ENCODE measurements around the gene ZYX.
A peak's percentile ranks its signal among the peaks of the same experiment; 100 is the strongest.

The ZYX gene

GRCh38 chr7:143362131-143363015, 18.8 kb upstream of the ZYX start, which contains the start of gene FAM131B:
Gene FAM131B (minus strand): TSS chr7:143362713. CDS start chr7:143362603, 110 bp downstream.
- no peaks in the 10 kb centered on the region for H3K9me3 ChIP-seq (ENCODE audit: control insufficient read depth in 2 of 2, low read length in 2 of 2)
- no peak within 1 kb of the TSS for H3K27ac ChIP-seq (ENCODE audit: low read length)
- H3K27me3 ChIP-seq (ENCODE audit: control insufficient read depth in 1 of 2, insufficient read depth in 2 of 2, low read length in 2 of 2): peaks cover 21 to 35% of the 10 kb centered on the region in 2 donors
- H3K36me3 ChIP-seq (ENCODE audit: control insufficient read depth in 2 of 2, insufficient read depth in 2 of 2, low read length in 2 of 2): no peaks in the 10 kb centered on the region
- H3K4me3 ChIP-seq (ENCODE audit: low read length in 2 of 2): peak within 1 kb of the TSS; percentile 38 to 75
- no peak within 1 kb of the TSS for H3K9ac ChIP-seq (ENCODE audit: low read length in 2 of 2)
- H3K4me1 ChIP-seq (ENCODE audit: control insufficient read depth, insufficient read depth, low read length): peaks cover 8% of the 10 kb centered on the region

GRCh38 chr7:143363016-143363937, 17.9 kb upstream of the ZYX start:
- H3K27me3 ChIP-seq (ENCODE audit: control insufficient read depth in 1 of 2, insufficient read depth in 2 of 2, low read length in 2 of 2): peaks cover 21 to 35% of the 10 kb centered on the region in 2 donors
- no peaks in the 10 kb centered on the region for H3K9me3 ChIP-seq (ENCODE audit: control insufficient read depth in 2 of 2, low read length in 2 of 2)
- peak overlapping the region in 1 of 2 donors; percentile 44 for H3K4me3 ChIP-seq (ENCODE audit: low read length in 2 of 2)
- H3K4me1 ChIP-seq (ENCODE audit: control insufficient read depth, insufficient read depth, low read length): peaks cover 8% of the 10 kb centered on the region
- no peak overlapping the region for H3K9ac ChIP-seq (ENCODE audit: low read length in 2 of 2)
- H3K27ac ChIP-seq (ENCODE audit: low read length): no peak overlapping the region
- no peaks in the 10 kb centered on the region for H3K36me3 ChIP-seq (ENCODE audit: control insufficient read depth in 2 of 2, insufficient read depth in 2 of 2, low read length in 2 of 2)

GRCh38 chr7:143367972-143368371, 13.2 kb upstream of the ZYX start:
- no peak overlapping the region for H3K4me3 ChIP-seq (ENCODE audit: low read length in 2 of 2)
- H3K27me3 ChIP-seq (ENCODE audit: control insufficient read depth in 1 of 2, insufficient read depth in 2 of 2, low read length in 2 of 2): peaks cover 11 to 13% of the 10 kb centered on the region in 2 donors
- H3K9ac ChIP-seq (ENCODE audit: low read length in 2 of 2): no peak overlapping the region
- peaks cover 2% of the 10 kb centered on the region for H3K4me1 ChIP-seq (ENCODE audit: control insufficient read depth, insufficient read depth, low read length)
- H3K36me3 ChIP-seq (ENCODE audit: control insufficient read depth in 2 of 2, insufficient read depth in 2 of 2, low read length in 2 of 2): no peaks in the 10 kb centered on the region
- no peak overlapping the region for H3K27ac ChIP-seq (ENCODE audit: low read length)
- no peaks in the 10 kb centered on the region for H3K9me3 ChIP-seq (ENCODE audit: control insufficient read depth in 2 of 2, low read length in 2 of 2)

- Histone ChIP-seq H3K4me3 (ENCODE audit: low read length in 2 of 2) (no peak overlapping the region), H3K9me3 (ENCODE audit: control insufficient read depth in 2 of 2, low read length in 2 of 2) (no peaks in the 10 kb centered on the region), H3K4me1 (ENCODE audit: control insufficient read depth, insufficient read depth, low read length) (no peaks in the 10 kb centered on the region), H3K9ac (ENCODE audit: low read length in 2 of 2) (no peak overlapping the region), H3K27me3 (ENCODE audit: control insufficient read depth in 1 of 2, insufficient read depth in 2 of 2, low read length in 2 of 2) (peaks cover 7 to 8% of the 10 kb centered on the region in 2 donors), H3K36me3 (ENCODE audit: control insufficient read depth in 2 of 2, insufficient read depth in 2 of 2, low read length in 2 of 2) (no peaks in the 10 kb centered on the region), H3K27ac (ENCODE audit: low read length) (no peak overlapping the region)
Observed at GRCh38 chr7:143368387-143368786, 12.8 kb upstream of the ZYX start.

GRCh38 chr7:143369678-143370651, 11.2 kb upstream of the ZYX start:
- Histone ChIP-seq H3K4me1 (ENCODE audit: control insufficient read depth, insufficient read depth, low read length) (no peaks in the 10 kb centered on the region), H3K36me3 (ENCODE audit: control insufficient read depth in 2 of 2, insufficient read depth in 2 of 2, low read length in 2 of 2) (no peaks in the 10 kb centered on the region), H3K27me3 (ENCODE audit: control insufficient read depth in 1 of 2, insufficient read depth in 2 of 2, low read length in 2 of 2) (peaks cover 0 to 2% of the 10 kb centered on the region in 2 donors), H3K27ac (ENCODE audit: low read length) (no peak overlapping the region), H3K9ac (ENCODE audit: low read length in 2 of 2) (no peak overlapping the region), H3K9me3 (ENCODE audit: control insufficient read depth in 2 of 2, low read length in 2 of 2) (no peaks in the 10 kb centered on the region), H3K4me3 (ENCODE audit: low read length in 2 of 2) (no peak overlapping the region)

GRCh38 chr7:143372070-143372469, 9.1 kb upstream of the ZYX start:
- Histone ChIP-seq H3K9ac (ENCODE audit: low read length in 2 of 2) (no peak overlapping the region), H3K27ac (ENCODE audit: low read length) (no peak overlapping the region)

GRCh38 chr7:143373255-143373794, 7.8 kb upstream of the ZYX start:
- no peaks in the 10 kb centered on the region for H3K9me3 ChIP-seq (ENCODE audit: control insufficient read depth in 2 of 2, low read length in 2 of 2)
- H3K4me1 ChIP-seq (ENCODE audit: control insufficient read depth, insufficient read depth, low read length): no peaks in the 10 kb centered on the region
- H3K9ac ChIP-seq (ENCODE audit: low read length in 2 of 2): no peak overlapping the region
- no peaks in the 10 kb centered on the region for H3K27me3 ChIP-seq (ENCODE audit: control insufficient read depth in 1 of 2, insufficient read depth in 2 of 2, low read length in 2 of 2)
- H3K27ac ChIP-seq (ENCODE audit: low read length): no peak overlapping the region
- H3K36me3 ChIP-seq (ENCODE audit: control insufficient read depth in 2 of 2, insufficient read depth in 2 of 2, low read length in 2 of 2): no peaks in the 10 kb centered on the region
- no peak overlapping the region for H3K4me3 ChIP-seq (ENCODE audit: low read length in 2 of 2)

More at GRCh38 chr7:143372070-143372469, 9.1 kb upstream of the ZYX start:
- Histone ChIP-seq H3K4me1 (ENCODE audit: control insufficient read depth, insufficient read depth, low read length) (no peaks in the 10 kb centered on the region), H3K36me3 (ENCODE audit: control insufficient read depth in 2 of 2, insufficient read depth in 2 of 2, low read length in 2 of 2) (no peaks in the 10 kb centered on the region), H3K27me3 (ENCODE audit: control insufficient read depth in 1 of 2, insufficient read depth in 2 of 2, low read length in 2 of 2) (no peaks in the 10 kb centered on the region), H3K9me3 (ENCODE audit: control insufficient read depth in 2 of 2, low read length in 2 of 2) (no peaks in the 10 kb centered on the region), H3K4me3 (ENCODE audit: low read length in 2 of 2) (no peak overlapping the region)

- Histone ChIP-seq H3K4me1 (ENCODE audit: control insufficient read depth, insufficient read depth, low read length) (peaks cover 9% of the 10 kb centered on the region), H3K9me3 (ENCODE audit: control insufficient read depth in 2 of 2, low read length in 2 of 2) (no peaks in the 10 kb centered on the region), H3K9ac (ENCODE audit: low read length in 2 of 2) (no peak overlapping the region), H3K4me3 (ENCODE audit: low read length in 2 of 2) (no peak overlapping the region), H3K27me3 (ENCODE audit: control insufficient read depth in 1 of 2, insufficient read depth in 2 of 2, low read length in 2 of 2) (no peaks in the 10 kb centered on the region), H3K36me3 (ENCODE audit: control insufficient read depth in 2 of 2, insufficient read depth in 2 of 2, low read length in 2 of 2) (no peaks in the 10 kb centered on the region), H3K27ac (ENCODE audit: low read length) (no peak overlapping the region)
Observed at GRCh38 chr7:143374561-143374960, 6.6 kb upstream of the ZYX start.

GRCh38 chr7:143375298-143376034, 5.7 kb upstream of the ZYX start:
- H3K36me3 ChIP-seq (ENCODE audit: control insufficient read depth in 2 of 2, insufficient read depth in 2 of 2, low read length in 2 of 2): no peaks in the 10 kb centered on the region
- H3K27ac ChIP-seq (ENCODE audit: low read length): no peak overlapping the region
- peaks cover 14% of the 10 kb centered on the region for H3K4me1 ChIP-seq (ENCODE audit: control insufficient read depth, insufficient read depth, low read length)
- no peak overlapping the region for H3K4me3 ChIP-seq (ENCODE audit: low read length in 2 of 2)
- H3K9me3 ChIP-seq (ENCODE audit: control insufficient read depth in 2 of 2, low read length in 2 of 2): no peaks in the 10 kb centered on the region
- H3K9ac ChIP-seq (ENCODE audit: low read length in 2 of 2): no peak overlapping the region
- H3K27me3 ChIP-seq (ENCODE audit: control insufficient read depth in 1 of 2, insufficient read depth in 2 of 2, low read length in 2 of 2): no peaks in the 10 kb centered on the region

Measured in stomach smooth muscle (tissue), 2 donors.